Measurements from ENCODE around the gene ETNK2.

Gene ETNK2

GRCh38 chr1:204081164-204081790 is 70.6 kb downstream of the ETNK2 start:
- Histone ChIP-seq H3K27me3 (peaks cover 10 to 22% (median 18%) of the 10 kb centered on the region in 11 experiments), H3K4me2 (peak overlapping the region in 6 of 11 experiments; percentile 46 to 80 (median 72); a peak in 4 of 22 replicates), H3K4me3 (no peak overlapping the region), H3K9me3 (replicated peaks in 1 of 11) (no peaks in the 10 kb centered on the region), H3K4me1 (peaks cover 19 to 44% (median 30%) of the 10 kb centered on the region in 10 experiments), H3K9ac (no peak overlapping the region), H4K20me1 (peaks cover 0 to 18% (median 0%) of the 10 kb centered on the region in 11 experiments; a peak in 7 of 22 replicates), H3K36me3 (no peaks in the 10 kb centered on the region), H3K27ac (no peak overlapping the region)
- TF ChIP-seq Cebpa-rat (IDR thresholded peaks at IDR 0.05) = no peak

All from BLaER1 treated with 17β-estradiol and CSF1 and Interleukin-3, amounts not matched to agents 10 nM and 100 nM (cell line).